ENCODE measurements around the gene MLPH.

Gene MLPH

GRCh38 chr2:237572021-237572741, 85.1 kb downstream of the MLPH start:
- peak; percentile 76 for DNase-seq

GRCh38 chr2:237572742-237573101, 85.7 kb downstream of the MLPH start:
- DNase-seq = no peak

DNA sequence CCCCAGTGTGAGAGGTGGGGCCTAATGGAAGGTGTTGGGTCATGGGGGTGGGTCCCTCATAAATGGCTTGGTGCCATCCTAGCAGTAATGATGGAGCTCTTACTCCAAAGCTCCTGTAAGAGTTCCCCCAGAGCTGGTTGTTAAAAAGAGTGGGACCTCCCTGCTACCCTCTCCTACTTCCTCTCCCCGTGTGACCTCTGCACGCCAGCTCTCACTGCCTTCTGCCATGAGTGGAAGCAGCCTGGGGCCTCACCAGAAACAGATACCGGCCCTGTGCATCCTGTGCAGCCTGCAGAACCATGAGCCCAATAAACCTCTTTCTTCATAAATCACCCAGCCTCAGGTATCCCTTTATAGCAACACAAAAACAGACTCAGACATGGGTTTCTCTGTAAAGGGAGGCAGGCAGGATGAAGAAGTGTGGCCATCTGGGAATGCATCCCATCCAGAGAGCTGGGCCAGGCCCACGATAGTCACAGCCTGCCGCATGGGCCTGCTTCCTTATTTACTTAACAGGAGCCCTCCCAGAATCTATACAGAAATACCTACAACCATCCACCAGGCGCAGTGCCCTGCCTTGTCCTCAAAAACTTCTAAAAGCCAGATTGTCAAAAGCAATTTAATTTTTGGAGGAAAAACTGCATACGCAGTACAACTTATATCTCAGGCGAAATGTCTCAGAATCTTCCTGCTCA, 86.8 kb downstream of the MLPH start:
- DNase-seq = no peak

GRCh38 chr2:237574467-237574866, 87.4 kb downstream of the MLPH start:
- no peak for DNase-seq

- no peak for DNase-seq
Observed at GRCh38 chr2:237574894-237575868, 88.1 kb downstream of the MLPH start.

GRCh38 chr2:237575869-237576862, 89.1 kb downstream of the MLPH start:
- no peak for DNase-seq

DNA sequence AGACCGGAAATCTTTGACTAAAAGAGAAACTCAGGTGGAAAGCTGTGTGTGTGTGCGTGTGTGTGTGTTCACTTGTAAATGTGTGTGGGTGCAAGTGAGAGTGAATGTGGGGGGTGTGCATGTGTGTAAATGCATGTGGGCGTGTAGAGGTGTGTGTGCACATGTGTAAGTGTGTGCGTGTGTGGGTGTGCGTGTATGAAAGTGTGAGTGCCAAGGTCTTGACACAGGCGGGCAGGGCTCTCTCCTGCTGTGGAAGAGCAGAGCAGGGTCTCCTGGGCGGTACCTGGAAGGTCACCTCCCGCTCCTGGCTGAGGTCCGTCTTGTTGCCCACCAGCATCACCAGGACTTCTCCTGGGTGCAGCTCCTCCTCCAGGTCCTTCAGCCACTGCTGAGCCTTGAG, 89.9 kb downstream of the MLPH start:
- DNase-seq = no peak

DNA sequence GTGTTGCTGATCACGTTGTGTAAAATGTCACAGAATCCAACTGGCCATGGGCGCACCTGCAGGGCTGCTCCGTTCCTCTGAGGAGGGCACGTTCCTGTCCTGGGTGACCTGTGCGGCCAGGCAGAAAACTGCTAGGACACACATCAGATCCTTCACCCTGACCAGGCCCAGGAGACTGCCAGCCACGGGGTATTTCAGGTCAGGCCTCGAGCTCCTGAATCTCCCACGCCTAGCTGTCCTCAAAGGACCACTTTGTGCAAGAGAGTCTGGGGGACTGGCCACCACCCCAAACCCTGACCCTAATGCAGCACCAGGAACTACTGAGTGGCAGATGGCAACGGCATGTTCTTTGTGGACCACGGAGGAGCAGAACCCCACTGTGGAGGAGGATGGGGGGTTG, 90.4 kb downstream of the MLPH start:
- DNase-seq = no peak

GRCh38 chr2:237577956-237578870, 91.2 kb downstream of the MLPH start:
- no peak for DNase-seq

GRCh38 chr2:237581326-237581725, 94.3 kb downstream of the MLPH start:
- DNase-seq = no peak

GRCh38 chr2:237581751-237582746, 95.0 kb downstream of the MLPH start:
- no peak for DNase-seq

GRCh38 chr2:237583385-237584295, 96.6 kb downstream of the MLPH start:
- no peak for DNase-seq

- DNase-seq = no peak
Observed at GRCh38 chr2:237585590-237586221, 98.7 kb downstream of the MLPH start.

- no peak for DNase-seq
Observed at GRCh38 chr2:237588044-237588696, 101.1 kb downstream of the MLPH start.

DNA sequence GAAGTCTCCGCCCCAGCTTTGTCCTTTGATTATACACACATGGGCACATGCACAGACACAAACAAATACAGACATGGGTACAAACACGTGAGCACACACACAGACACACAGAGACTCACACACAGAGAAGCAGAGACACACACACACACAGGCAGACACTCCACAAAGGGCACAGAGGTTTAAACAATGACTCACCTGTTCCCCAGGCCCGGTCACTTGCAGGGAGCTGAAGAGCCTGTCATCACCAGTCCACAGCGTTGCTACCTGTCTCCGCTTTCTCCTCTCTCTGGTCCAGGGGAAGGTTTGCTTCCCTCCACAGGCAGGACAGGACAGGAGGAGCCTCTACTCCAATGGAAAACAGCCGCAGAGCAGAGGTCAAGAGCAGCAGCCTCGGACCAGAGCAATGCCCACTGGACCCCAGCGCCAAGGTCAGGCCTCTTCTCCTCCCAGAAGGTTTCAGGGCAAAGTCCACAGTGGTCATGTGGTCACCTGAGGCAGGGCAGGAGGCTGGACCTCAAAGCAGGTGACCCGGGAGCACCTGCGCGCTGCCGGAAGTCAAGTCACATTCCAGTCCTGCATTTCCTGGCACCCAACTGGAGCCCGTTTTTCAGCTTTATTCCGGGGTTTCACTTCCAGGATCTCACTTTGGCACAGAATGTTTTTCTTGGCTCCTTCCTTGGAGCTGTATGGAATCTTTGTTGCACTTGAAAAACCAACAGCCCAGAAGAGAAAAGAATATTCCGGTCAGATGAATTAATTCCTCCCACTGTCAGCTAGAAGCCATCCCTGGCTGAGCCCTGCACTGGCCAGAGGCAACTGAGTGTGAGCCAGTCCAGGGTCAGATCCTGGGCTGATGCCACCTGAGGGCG, 103.5 kb downstream of the MLPH start, which contains the start of gene RAB17:
TSS of gene RAB17 (minus strand) at position 463 of the 869 bp plus-strand sequence. CDS start 4,580 bp downstream, outside the sequence.
- peak; percentile 72 for DNase-seq

- DNase-seq = no peak
Observed at GRCh38 chr2:237591141-237591881, 104.3 kb downstream of the MLPH start.
